Smooth muscle cell (in vitro differentiated cells): ENCODE data around the gene DUSP8. TPM values are rescaled to one million over a fixed set of nuclear protein-coding genes. Genes with fewer than 3 reads are reported as not detected.

Source experiments
- DNase-seq: peaks from one replicate; lab custom pipeline; 2025; ENCODE audit not compliant: unreplicated experiment; lab: John Stamatoyannopoulos, UW
- H2AFZ ChIP-seq: fragments of 200-600 bp; sonication (generic); 2 replicates; pipeline ENCODE4 v1.6.0; 2016; ENCODE audit warnings: antibody characterized with exemption, low read depth, mild to moderate bottlenecking
- H3F3A ChIP-seq: fragments of 200-600 bp; sonication (generic); 2 replicates; pipeline ENCODE4 v1.6.0; 2017; ENCODE audit warnings: antibody characterized with exemption, low read depth
- H3K27ac ChIP-seq: fragments of 200-600 bp; sonication (generic); 2 replicates; pipeline ENCODE4 v1.5.1; 2016; ENCODE audit warnings: low read depth, mild to moderate bottlenecking
- H3K27me3 ChIP-seq: fragments of 200-600 bp; sonication (generic); 2 replicates; pipeline ENCODE4 v1.6.1; 2016; ENCODE audit warnings: low read depth, mild to moderate bottlenecking
- H3K36me3 ChIP-seq: fragments of 200-600 bp; sonication (generic); 2 replicates; pipeline ENCODE4 v1.5.1; 2016; ENCODE audit warnings: low read depth
- H3K4me1 ChIP-seq: fragments of 200-600 bp; sonication (generic); 2 replicates; pipeline ENCODE4 v1.5.1; 2016; ENCODE audit warnings: low read depth
- H3K4me2 ChIP-seq: fragments of 200-600 bp; sonication (generic); 2 replicates; pipeline ENCODE4 v1.6.0; 2016; ENCODE audit warnings: mild to moderate bottlenecking
- H3K4me3 ChIP-seq: fragments of 200-600 bp; sonication (generic); 2 replicates; pipeline ENCODE4 v1.5.1; 2016; ENCODE audit warnings: mild to moderate bottlenecking
- H3K79me2 ChIP-seq: fragments of 200-600 bp; sonication (generic); 2 replicates; pipeline ENCODE4 v1.6.0; 2016; ENCODE audit warnings: low read depth, mild to moderate bottlenecking
- H3K9ac ChIP-seq: fragments of 200-600 bp; sonication (generic); 2 replicates; pipeline ENCODE4 v1.6.0; 2016; ENCODE audit warnings: low read depth
- H3K9me3 ChIP-seq: fragments of 200-600 bp; sonication (generic); replicated peaks from 2 replicates; pipeline ENCODE4 v1.5.1; 2016; ENCODE audit warnings: low read depth
- H4K20me1 ChIP-seq: fragments of 200-600 bp; sonication (generic); 2 replicates; pipeline ENCODE4 v1.6.0; 2016; ENCODE audit warnings: low read depth
- CTCF ChIP-seq: fragments of 200-600 bp; sonication (generic); IDR thresholded peaks from 2 replicates; pipeline ENCODE4 v1.5.1; 2017; ENCODE audit warnings: borderline replicate concordance, mild to moderate bottlenecking, antibody characterized with exemption; ENCODE audit not compliant: insufficient read depth, poor library complexity, severe bottlenecking
- WGBS: methylation state at CpG from one replicate; pipeline ENCODE4 v1.1.7; 2016; ENCODE audit warnings: low lambda C conversion rate; 5-methylcytosine and 5-hydroxymethylcytosine counted together
- polyA plus RNA-seq: library from polyadenylated mRNA; unstranded; fragments of >200 nt; fragmentation: Nextera tagmentation; extraction: Ambion mirVana; gene quantifications from 2 replicates; pipeline ENCODE4 v1.2.1, GENCODE V29; 2016
- total RNA-seq: library from RNA; depleted of rRNA; stranded (reverse); fragments of >200 nt; gene quantifications from 2 replicates; pipeline ENCODE4 v1.2.3, GENCODE V29; 2014

DUSP8 gene
- total and polyA plus RNA-seq, 2 experiments from 2014 or later: 5.0 to 6.3 TPM

GRCh38 chr11:1547467-1548098, 24.5 kb downstream of the DUSP8 start:
- Histone ChIP-seq H3K4me1 (peaks cover 7% of the 10 kb centered on the region), H3F3A (no peaks in the 10 kb centered on the region), H3K9me3 (no peaks in the 10 kb centered on the region), H3K4me3 (peak overlapping the region; percentile 47), H3K36me3 (no peaks in the 10 kb centered on the region), H3K79me2 (no peaks in the 10 kb centered on the region), H2AFZ (no peak overlapping the region), H3K27ac (no peak overlapping the region), H3K9ac (no peak overlapping the region), H4K20me1 (no peaks in the 10 kb centered on the region), H3K4me2 (peak overlapping the region; percentile 88), H3K27me3 (peaks cover 58% of the 10 kb centered on the region)
- no peak for DNase-seq
- 35% methylated on average over 19 of the region's 33 CpGs for WGBS
- TF ChIP-seq CTCF: no peak

GRCh38 chr11:1546536-1547466, 25.3 kb downstream of the DUSP8 start:
- no peak for DNase-seq

GRCh38 chr11:1546077-1546535, 26.0 kb downstream of the DUSP8 start:
- no peak for TF ChIP-seq CTCF
- no peak overlapping the region for H3K27ac ChIP-seq
- H2AFZ ChIP-seq: no peak overlapping the region
- peaks cover 58% of the 10 kb centered on the region for H3K27me3 ChIP-seq
- no peaks in the 10 kb centered on the region for H3K9me3 ChIP-seq
- peaks cover 7% of the 10 kb centered on the region for H3K4me1 ChIP-seq
- H3K36me3 ChIP-seq: no peaks in the 10 kb centered on the region
- no peaks in the 10 kb centered on the region for H3K79me2 ChIP-seq
- H3K4me3 ChIP-seq: no peak overlapping the region
- H3K4me2 ChIP-seq: peak overlapping the region; percentile 88
- H4K20me1 ChIP-seq: no peaks in the 10 kb centered on the region
- 11% methylated on average over 14 of the region's 18 CpGs for WGBS
- no peak for DNase-seq
- no peak overlapping the region for H3K9ac ChIP-seq
- no peaks in the 10 kb centered on the region for H3F3A ChIP-seq

More at GRCh38 chr11:1546536-1547466, 25.3 kb downstream of the DUSP8 start:
- Histone ChIP-seq H3K4me2 (peak overlapping the region; percentile 88), H3K9ac (no peak overlapping the region), H3F3A (no peaks in the 10 kb centered on the region), H3K4me3 (peak overlapping the region; percentile 47), H3K9me3 (no peaks in the 10 kb centered on the region), H4K20me1 (no peaks in the 10 kb centered on the region), H3K27me3 (peaks cover 58% of the 10 kb centered on the region), H3K4me1 (peaks cover 7% of the 10 kb centered on the region), H3K79me2 (no peaks in the 10 kb centered on the region), H3K36me3 (no peaks in the 10 kb centered on the region), H2AFZ (no peak overlapping the region), H3K27ac (no peak overlapping the region)
- WGBS: 3% methylated on average over 49 of the region's 106 CpGs
- TF ChIP-seq CTCF: peak; percentile 73
